ENCODE measurements around the gene SMIM5.
A peak's percentile ranks its signal among the peaks of the same experiment; 100 is the strongest.

Gene SMIM5

GRCh38 chr17:75684924-75685323, 51.7 kb downstream of the SMIM5 start:
- DNase-seq (ENCODE audit: low read depth): no peak
- no peak overlapping the region for H3K4me3 ChIP-seq (ENCODE audit: low read depth, low read length)
- no peak for TF ChIP-seq CTCF (IDR thresholded peaks at IDR 0.05; ENCODE audit: insufficient read depth, low read depth, low read length, missing control alignments)

- no peak overlapping the region for H3K4me3 ChIP-seq (ENCODE audit: low read depth, low read length)
- DNase-seq (ENCODE audit: low read depth): no peak
Observed at GRCh38 chr17:75685499-75685898, 52.3 kb downstream of the SMIM5 start.

GRCh38 chr17:75688209-75688825, 55.1 kb downstream of the SMIM5 start:
- no peak for TF ChIP-seq CTCF (IDR thresholded peaks at IDR 0.05; ENCODE audit: insufficient read depth, low read depth, low read length, missing control alignments)
- DNase-seq (ENCODE audit: low read depth): peak; percentile 67
- peak overlapping the region; percentile 8; the same call in 1 of the 2 replicates for H3K4me3 ChIP-seq (ENCODE audit: low read depth, low read length)

More at GRCh38 chr17:75685499-75685898, 52.3 kb downstream of the SMIM5 start:
- TF ChIP-seq CTCF (IDR thresholded peaks at IDR 0.05; ENCODE audit: insufficient read depth, low read depth, low read length, missing control alignments): no peak

- peak; percentile 87 for DNase-seq (ENCODE audit: low read depth)
- TF ChIP-seq CTCF (IDR thresholded peaks at IDR 0.05; ENCODE audit: insufficient read depth, low read depth, low read length, missing control alignments): no peak
- no peak overlapping the region for H3K4me3 ChIP-seq (ENCODE audit: low read depth, low read length)
Observed at GRCh38 chr17:75689441-75689873, 56.2 kb downstream of the SMIM5 start.
